ENCODE measurements around the gene CDK13. TPM values are rescaled to one million over a fixed set of nuclear protein-coding genes. Genes with fewer than 3 reads are reported as not detected.
"Not testable (repeated sequence)": the region's sequence is repeated elsewhere in the genome, so short reads cannot be mapped to it uniquely, and the experiment has no call there.

The CDK13 gene
- total RNA-seq, 2 experiments from 2014 or later = 135 to 138 TPM

DNA sequence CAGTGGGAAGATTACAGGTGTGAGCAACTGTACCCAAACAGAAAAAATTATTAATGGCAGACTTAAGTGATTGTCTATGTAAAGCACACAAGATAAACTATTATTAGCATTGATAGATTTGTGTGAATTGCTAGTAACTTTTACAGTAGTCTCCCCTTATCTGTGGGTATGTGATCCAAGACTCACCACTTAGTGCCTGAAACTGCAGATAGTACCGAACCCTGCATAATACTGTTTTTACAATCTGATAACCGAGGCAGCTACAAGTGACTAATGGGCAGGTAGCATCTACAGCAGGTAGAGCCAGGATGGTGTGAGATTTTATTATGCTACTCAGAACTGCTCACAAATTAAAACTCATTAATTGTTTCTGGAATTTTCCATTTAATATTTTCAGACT lies 152.8 kb downstream of the CDK13 start:
- peaks cover 1% of the 10 kb centered on the region for H3K4me1 Mint-ChIP-seq (ENCODE audit: low read depth)
- no peaks in the 10 kb centered on the region for H3K4me1 ChIP-seq (ENCODE audit: insufficient read depth, low read length)
- H3K9me3 Mint-ChIP-seq = no peaks in the 10 kb centered on the region
- H3K36me3 ChIP-seq (ENCODE audit: insufficient read depth, low read length) = no peaks in the 10 kb centered on the region
- no peaks in the 10 kb centered on the region for H3K27me3 Mint-ChIP-seq
- H3K27ac ChIP-seq (ENCODE audit: low read depth in 1 of 2, low read length in 2 of 2) = no peak overlapping the region
- H3K27me3 ChIP-seq (ENCODE audit: control insufficient read depth in 1 of 2, insufficient read depth in 2 of 2, low read length in 2 of 2) = no peaks in the 10 kb centered on the region
- H3K9me3 ChIP-seq (ENCODE audit: control insufficient read depth in 1 of 2, insufficient read depth in 1 of 2, low read length in 2 of 2) = no peaks in the 10 kb centered on the region
- H3K4me3 ChIP-seq (ENCODE audit: low read length) = no peak overlapping the region
- peaks cover under 1% of the 10 kb centered on the region for H3K36me3 Mint-ChIP-seq (ENCODE audit: low read depth)
- ATAC-seq (ENCODE audit: poor library complexity) = no peak
- TF ChIP-seq, protein P1, sequence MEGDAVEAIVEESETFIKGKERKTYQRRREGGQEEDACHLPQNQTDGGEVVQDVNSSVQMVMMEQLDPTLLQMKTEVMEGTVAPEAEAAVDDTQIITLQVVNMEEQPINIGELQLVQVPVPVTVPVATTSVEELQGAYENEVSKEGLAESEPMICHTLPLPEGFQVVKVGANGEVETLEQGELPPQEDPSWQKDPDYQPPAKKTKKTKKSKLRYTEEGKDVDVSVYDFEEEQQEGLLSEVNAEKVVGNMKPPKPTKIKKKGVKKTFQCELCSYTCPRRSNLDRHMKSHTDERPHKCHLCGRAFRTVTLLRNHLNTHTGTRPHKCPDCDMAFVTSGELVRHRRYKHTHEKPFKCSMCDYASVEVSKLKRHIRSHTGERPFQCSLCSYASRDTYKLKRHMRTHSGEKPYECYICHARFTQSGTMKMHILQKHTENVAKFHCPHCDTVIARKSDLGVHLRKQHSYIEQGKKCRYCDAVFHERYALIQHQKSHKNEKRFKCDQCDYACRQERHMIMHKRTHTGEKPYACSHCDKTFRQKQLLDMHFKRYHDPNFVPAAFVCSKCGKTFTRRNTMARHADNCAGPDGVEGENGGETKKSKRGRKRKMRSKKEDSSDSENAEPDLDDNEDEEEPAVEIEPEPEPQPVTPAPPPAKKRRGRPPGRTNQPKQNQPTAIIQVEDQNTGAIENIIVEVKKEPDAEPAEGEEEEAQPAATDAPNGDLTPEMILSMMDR (IDR thresholded peaks at IDR 0.05) = no peak
- ChIA-PET POLR2A (no interaction called here), CTCF (no interaction called here)
- intact Hi-C loops (cut with DNase I, micrococcal nuclease) = no loop called here
- no peak overlapping the region for H3K4me3 Mint-ChIP-seq
- no peak for DNase-seq
- H3K27ac Mint-ChIP-seq = no peak overlapping the region

DNA sequence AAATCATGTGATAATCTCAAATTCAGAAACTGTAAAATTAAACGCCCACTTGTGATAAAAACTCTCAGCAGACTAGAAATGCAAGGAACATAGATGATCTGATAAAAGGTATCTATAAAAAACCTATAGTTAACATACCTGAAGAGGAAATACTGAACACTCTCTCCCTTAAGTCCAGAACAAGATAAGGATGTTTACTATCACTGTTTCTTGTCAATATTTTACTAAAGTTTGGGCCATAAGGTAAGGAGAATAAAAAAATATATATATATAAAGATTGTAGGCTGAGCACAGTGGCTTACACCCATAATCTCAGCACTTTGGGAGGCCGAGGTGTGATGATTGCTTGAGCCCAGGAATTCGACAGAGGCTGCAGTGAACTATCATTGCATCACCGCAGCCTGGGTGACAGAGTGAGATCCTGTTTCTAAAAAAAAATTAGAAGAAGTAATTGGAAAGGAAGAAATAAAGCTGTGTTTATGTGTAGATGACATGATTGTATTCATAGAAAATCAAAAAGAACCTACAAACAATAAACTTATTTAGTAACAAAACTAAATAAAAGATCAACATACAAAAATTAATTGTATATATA lies 155.9 kb downstream of the CDK13 start:
- no peaks in the 10 kb centered on the region for H3K9me3 ChIP-seq (ENCODE audit: control insufficient read depth in 1 of 2, insufficient read depth in 1 of 2, low read length in 2 of 2)
- no peaks in the 10 kb centered on the region for H3K9me3 Mint-ChIP-seq
- no peaks in the 10 kb centered on the region for H3K4me1 Mint-ChIP-seq (ENCODE audit: low read depth)
- ATAC-seq (ENCODE audit: poor library complexity) = no peak
- intact Hi-C loops (cut with DNase I, micrococcal nuclease) = no loop called here
- H3K27me3 ChIP-seq (ENCODE audit: control insufficient read depth in 1 of 2, insufficient read depth in 2 of 2, low read length in 2 of 2) = no peaks in the 10 kb centered on the region
- H3K36me3 Mint-ChIP-seq (ENCODE audit: low read depth) = no peaks in the 10 kb centered on the region
- no peak overlapping the region for H3K27ac ChIP-seq (ENCODE audit: low read depth in 1 of 2, low read length in 2 of 2)
- H3K4me1 ChIP-seq (ENCODE audit: insufficient read depth, low read length) = no peaks in the 10 kb centered on the region
- no peaks in the 10 kb centered on the region for H3K27me3 Mint-ChIP-seq
- no peaks in the 10 kb centered on the region for H3K36me3 ChIP-seq (ENCODE audit: insufficient read depth, low read length)
- H3K4me3 ChIP-seq (ENCODE audit: low read length) = no peak overlapping the region
- no peak overlapping the region for H3K27ac Mint-ChIP-seq
- no peak overlapping the region for H3K4me3 Mint-ChIP-seq
- DNase-seq = no peak
- TF ChIP-seq, protein P1 (IDR thresholded peaks at IDR 0.05) = no peak
- POLR2A ChIA-PET = no interaction called here
- CTCF ChIA-PET = no interaction called here

DNA sequence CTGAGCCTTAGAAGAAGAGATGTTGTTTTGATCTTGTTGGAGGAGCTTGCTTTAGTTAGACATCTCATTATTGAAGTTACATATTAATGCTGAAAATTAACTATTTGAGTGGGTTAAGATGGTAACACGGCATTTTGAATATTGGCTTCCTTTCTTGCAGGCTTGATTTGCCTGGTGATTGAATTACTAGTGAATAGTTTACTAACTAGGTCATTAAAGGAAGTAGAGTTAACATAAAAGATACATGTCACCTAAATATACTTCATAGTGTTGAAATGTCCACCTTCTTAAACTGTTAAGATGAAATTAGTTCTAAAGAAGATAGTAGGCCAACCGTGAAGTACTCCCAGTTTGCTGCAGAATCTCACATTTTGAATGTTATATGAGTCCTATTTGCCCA lies 165.9 kb downstream of the CDK13 start:
- H3K4me3 ChIP-seq (ENCODE audit: low read length) = no peak overlapping the region
- ATAC-seq (ENCODE audit: poor library complexity) (no peak), DNase-seq (no peak)
- Mint-ChIP-seq H3K27ac (no peak overlapping the region), H3K27me3 (no peaks in the 10 kb centered on the region), H3K4me1 (ENCODE audit: low read depth) (no peaks in the 10 kb centered on the region), H3K9me3 (no peaks in the 10 kb centered on the region), H3K36me3 (ENCODE audit: low read depth) (no peaks in the 10 kb centered on the region), H3K4me3 (no peak overlapping the region)
- no peaks in the 10 kb centered on the region for H3K27me3 ChIP-seq (ENCODE audit: control insufficient read depth in 1 of 2, insufficient read depth in 2 of 2, low read length in 2 of 2)
- TF ChIP-seq, protein P1 (IDR thresholded peaks at IDR 0.05) = no peak
- H3K4me1 ChIP-seq (ENCODE audit: insufficient read depth, low read length) = no peaks in the 10 kb centered on the region
- H3K27ac ChIP-seq (ENCODE audit: low read depth in 1 of 2, low read length in 2 of 2) = no peak overlapping the region
- H3K9me3 ChIP-seq (ENCODE audit: control insufficient read depth in 1 of 2, insufficient read depth in 1 of 2, low read length in 2 of 2) = no peaks in the 10 kb centered on the region
- ChIA-PET CTCF (no interaction called here), POLR2A (no interaction called here)
- intact Hi-C loops (cut with DNase I, micrococcal nuclease) = no loop called here
- H3K36me3 ChIP-seq (ENCODE audit: insufficient read depth, low read length) = no peaks in the 10 kb centered on the region

GRCh38 chr7:40117199-40117598 lies 167.1 kb downstream of the CDK13 start:
- POLR2A ChIA-PET; H3K4me3 ChIP-seq (ENCODE audit: low read length); H3K27me3 ChIP-seq (ENCODE audit: control insufficient read depth in 1 of 2, insufficient read depth in 2 of 2, low read length in 2 of 2); CTCF ChIA-PET; H3K4me3 Mint-ChIP-seq; H3K27ac Mint-ChIP-seq; H3K9me3 ChIP-seq (ENCODE audit: control insufficient read depth in 1 of 2, insufficient read depth in 1 of 2, low read length in 2 of 2); H3K9me3 Mint-ChIP-seq; DNase-seq; H3K36me3 ChIP-seq (ENCODE audit: insufficient read depth, low read length); ATAC-seq (ENCODE audit: poor library complexity); intact Hi-C loops (cut with DNase I, micrococcal nuclease); H3K4me1 Mint-ChIP-seq (ENCODE audit: low read depth); H3K27ac ChIP-seq (ENCODE audit: low read depth in 1 of 2, low read length in 2 of 2); H3K4me1 ChIP-seq (ENCODE audit: insufficient read depth, low read length); H3K27me3 Mint-ChIP-seq; H3K36me3 Mint-ChIP-seq (ENCODE audit: low read depth): not testable (repeated sequence)

- H3K9me3 Mint-ChIP-seq; H3K27me3 ChIP-seq (ENCODE audit: control insufficient read depth in 1 of 2, insufficient read depth in 2 of 2, low read length in 2 of 2); H3K27ac Mint-ChIP-seq; H3K27me3 Mint-ChIP-seq; H3K36me3 ChIP-seq (ENCODE audit: insufficient read depth, low read length); intact Hi-C loops (cut with DNase I, micrococcal nuclease); ATAC-seq (ENCODE audit: poor library complexity); H3K9me3 ChIP-seq (ENCODE audit: control insufficient read depth in 1 of 2, insufficient read depth in 1 of 2, low read length in 2 of 2); H3K4me3 Mint-ChIP-seq; H3K4me1 ChIP-seq (ENCODE audit: insufficient read depth, low read length); DNase-seq; H3K4me3 ChIP-seq (ENCODE audit: low read length); H3K4me1 Mint-ChIP-seq (ENCODE audit: low read depth); H3K27ac ChIP-seq (ENCODE audit: low read depth in 1 of 2, low read length in 2 of 2); CTCF ChIA-PET; H3K36me3 Mint-ChIP-seq (ENCODE audit: low read depth); POLR2A ChIA-PET: not testable (repeated sequence)
Measured at GRCh38 chr7:40118201-40118600, 168.1 kb downstream of the CDK13 start.
